HG03066 (cell line): ENCODE measurements around the gene SCYL1.
"Not testable (repeated sequence)": the region's sequence is repeated elsewhere in the genome, so short reads cannot be mapped to it uniquely, and the experiment has no call there.

Source experiments
- ATAC-seq: cut with Tn5 transposase; IDR thresholded peaks from one replicate; pipeline ENCODE4 v1.9.1; 2021; ENCODE audit warnings: low read depth; ENCODE audit not compliant: unreplicated experiment

SCYL1 gene

GRCh38 chr11:65564879-65565559 is 40.1 kb downstream of the SCYL1 start:
- ATAC-seq: not testable (repeated sequence)

GRCh38 chr11:65565624-65566453 is 41.0 kb downstream of the SCYL1 start:
- ATAC-seq: no peak

- ATAC-seq: peak; percentile 8
Observed at GRCh38 chr11:65569164-65569972, 44.5 kb downstream of the SCYL1 start.

GRCh38 chr11:65569973-65570918 is 45.4 kb downstream of the SCYL1 start, which contains the start of gene ZNRD2:
Gene ZNRD2, plus strand, starts transcription at chr11:65570477. Its CDS starts 15 bp downstream, at chr11:65570492.
- ATAC-seq: peak; percentile 55

GRCh38 chr11:65571420-65571819 is 46.5 kb downstream of the SCYL1 start:
- no peak for ATAC-seq

- ATAC-seq: no peak
Observed at GRCh38 chr11:65571940-65572339, 47.1 kb downstream of the SCYL1 start.

GRCh38 chr11:65572356-65573051 is 47.6 kb downstream of the SCYL1 start, which contains the start of gene FAM89B:
Gene FAM89B, plus strand, starts transcription at chr11:65572538. Its CDS starts 132 bp downstream, at chr11:65572670.
- ATAC-seq: no peak

GRCh38 chr11:65573391-65574079 is 48.7 kb downstream of the SCYL1 start:
- ATAC-seq: no peak

GRCh38 chr11:65574109-65574810 is 49.4 kb downstream of the SCYL1 start:
- peak; percentile 27 for ATAC-seq

- no peak for ATAC-seq
Observed at GRCh38 chr11:65574811-65575567, 50.1 kb downstream of the SCYL1 start.

- ATAC-seq: no peak
Observed at GRCh38 chr11:65575568-65576231, 50.8 kb downstream of the SCYL1 start, which contains the start of gene EHBP1L1. Gene EHBP1L1, plus strand, starts transcription at chr11:65576053. Its CDS starts 250 bp downstream, at chr11:65576303.

GRCh38 chr11:65576232-65576866 is 51.5 kb downstream of the SCYL1 start:
- ATAC-seq: no peak

GRCh38 chr11:65576867-65577755 is 52.2 kb downstream of the SCYL1 start:
- no peak for ATAC-seq

GRCh38 chr11:65577756-65578109 is 52.9 kb downstream of the SCYL1 start:
- ATAC-seq: no peak

GRCh38 chr11:65578134-65578533 is 53.3 kb downstream of the SCYL1 start:
- no peak for ATAC-seq
